ENCODE data around the gene ALDH1A1.

Gene ALDH1A1

DNA sequence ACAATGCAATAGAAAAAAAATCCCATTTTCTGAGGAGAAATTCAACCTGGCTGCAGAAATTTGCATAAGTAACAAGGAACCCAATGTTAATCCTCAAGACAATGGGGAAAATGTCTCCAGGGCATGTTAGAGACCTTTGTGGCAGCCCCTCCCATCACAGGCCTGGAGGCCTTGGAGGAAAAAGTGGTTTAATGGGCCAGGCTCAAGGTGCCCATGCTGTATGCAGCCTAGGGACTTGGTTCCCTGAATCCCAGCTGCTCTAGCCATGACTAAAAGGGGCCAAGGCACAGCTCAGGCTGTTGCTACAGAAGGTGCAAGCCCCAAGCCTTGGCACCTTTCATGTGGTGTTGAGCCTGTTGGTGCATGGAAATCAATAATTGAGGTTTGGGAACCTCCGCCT lies 66.5 kb downstream of the ALDH1A1 start:
- no peak overlapping the region for H2AFZ ChIP-seq (ENCODE audit: low read length)
- TF ChIP-seq, protein P1, sequence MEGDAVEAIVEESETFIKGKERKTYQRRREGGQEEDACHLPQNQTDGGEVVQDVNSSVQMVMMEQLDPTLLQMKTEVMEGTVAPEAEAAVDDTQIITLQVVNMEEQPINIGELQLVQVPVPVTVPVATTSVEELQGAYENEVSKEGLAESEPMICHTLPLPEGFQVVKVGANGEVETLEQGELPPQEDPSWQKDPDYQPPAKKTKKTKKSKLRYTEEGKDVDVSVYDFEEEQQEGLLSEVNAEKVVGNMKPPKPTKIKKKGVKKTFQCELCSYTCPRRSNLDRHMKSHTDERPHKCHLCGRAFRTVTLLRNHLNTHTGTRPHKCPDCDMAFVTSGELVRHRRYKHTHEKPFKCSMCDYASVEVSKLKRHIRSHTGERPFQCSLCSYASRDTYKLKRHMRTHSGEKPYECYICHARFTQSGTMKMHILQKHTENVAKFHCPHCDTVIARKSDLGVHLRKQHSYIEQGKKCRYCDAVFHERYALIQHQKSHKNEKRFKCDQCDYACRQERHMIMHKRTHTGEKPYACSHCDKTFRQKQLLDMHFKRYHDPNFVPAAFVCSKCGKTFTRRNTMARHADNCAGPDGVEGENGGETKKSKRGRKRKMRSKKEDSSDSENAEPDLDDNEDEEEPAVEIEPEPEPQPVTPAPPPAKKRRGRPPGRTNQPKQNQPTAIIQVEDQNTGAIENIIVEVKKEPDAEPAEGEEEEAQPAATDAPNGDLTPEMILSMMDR (IDR thresholded peaks at IDR 0.05; ENCODE audit: low read length) = no peak
- TF ChIP-seq EZH2 (optimal IDR thresholded peaks at IDR 0.05; ENCODE audit: low read depth, low read length) (no peak), EZH2phosphoT487 (IDR thresholded peaks at IDR 0.05; ENCODE audit: low read length) (no peak)
- no peaks in the 10 kb centered on the region for H3K36me3 ChIP-seq (replicated peaks; ENCODE audit: insufficient read depth, low read length)
- no peak overlapping the region for H3K4me3 ChIP-seq (ENCODE audit: low read length)
- DNase-seq = no peak
- H3F3A ChIP-seq (ENCODE audit: insufficient read depth, low read length) = no peaks in the 10 kb centered on the region
- H3K9ac ChIP-seq (ENCODE audit: low read length) = no peak overlapping the region
- no peak overlapping the region for H3K4me2 ChIP-seq (ENCODE audit: low read depth, low read length)
- peaks cover 13% of the 10 kb centered on the region for H3K4me1 ChIP-seq (ENCODE audit: low read length)
- H3K9me3 ChIP-seq (replicated peaks; ENCODE audit: insufficient read depth, low read length) = no peaks in the 10 kb centered on the region
- H3K79me2 ChIP-seq (ENCODE audit: low read length) = no peaks in the 10 kb centered on the region
- no peak overlapping the region for H3K27ac ChIP-seq (ENCODE audit: low read length)
- H3K9me2 ChIP-seq (replicated peaks; ENCODE audit: insufficient read depth, low read length) = no peaks in the 10 kb centered on the region
- H4K20me1 ChIP-seq (ENCODE audit: insufficient read depth, low read length) = no peaks in the 10 kb centered on the region
- H3K27me3 ChIP-seq (replicated peaks; ENCODE audit: insufficient read depth, low read length) = no peaks in the 10 kb centered on the region

DNA sequence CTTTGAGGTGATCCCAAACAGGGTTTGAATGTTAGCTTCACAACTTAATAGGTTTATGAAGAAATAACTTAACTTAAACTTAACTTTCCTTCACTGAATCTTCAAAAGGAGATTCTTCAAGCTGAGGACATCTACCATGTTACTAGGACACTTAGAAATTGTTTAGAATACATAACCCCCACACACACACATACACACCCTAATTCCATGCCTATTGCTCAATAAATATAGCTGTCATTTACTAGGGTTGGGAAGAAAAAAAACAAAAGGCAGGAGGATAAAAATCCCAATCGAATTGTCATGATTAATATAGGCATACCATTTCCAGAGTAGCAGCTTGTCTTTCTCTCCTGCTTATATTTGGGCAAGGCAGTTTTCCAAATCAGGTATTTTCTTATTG lies 68.3 kb downstream of the ALDH1A1 start:
- H3K4me1 ChIP-seq (ENCODE audit: low read length) = peaks cover 3% of the 10 kb centered on the region; the same call in 1 of the 2 replicates
- H3K4me2 ChIP-seq (ENCODE audit: low read depth, low read length) = no peak overlapping the region
- no peaks in the 10 kb centered on the region for H3K9me2 ChIP-seq (replicated peaks; ENCODE audit: insufficient read depth, low read length)
- H3K36me3 ChIP-seq (replicated peaks; ENCODE audit: insufficient read depth, low read length) = no peaks in the 10 kb centered on the region
- H4K20me1 ChIP-seq (ENCODE audit: insufficient read depth, low read length) = no peaks in the 10 kb centered on the region
- no peaks in the 10 kb centered on the region for H3K79me2 ChIP-seq (ENCODE audit: low read length)
- TF ChIP-seq EZH2 (optimal IDR thresholded peaks at IDR 0.05; ENCODE audit: low read depth, low read length) (no peak), EZH2phosphoT487 (IDR thresholded peaks at IDR 0.05; ENCODE audit: low read length) (no peak)
- TF ChIP-seq, protein P1 (IDR thresholded peaks at IDR 0.05; ENCODE audit: low read length) = no peak
- no peaks in the 10 kb centered on the region for H3F3A ChIP-seq (ENCODE audit: insufficient read depth, low read length)
- H3K9ac ChIP-seq (ENCODE audit: low read length) = no peak overlapping the region
- no peak overlapping the region for H3K27ac ChIP-seq (ENCODE audit: low read length)
- no peak for DNase-seq
- no peaks in the 10 kb centered on the region for H3K9me3 ChIP-seq (replicated peaks; ENCODE audit: insufficient read depth, low read length)
- H3K27me3 ChIP-seq (replicated peaks; ENCODE audit: insufficient read depth, low read length) = no peaks in the 10 kb centered on the region
- H2AFZ ChIP-seq (ENCODE audit: low read length) = no peak overlapping the region
- no peak overlapping the region for H3K4me3 ChIP-seq (ENCODE audit: low read length)

DNA sequence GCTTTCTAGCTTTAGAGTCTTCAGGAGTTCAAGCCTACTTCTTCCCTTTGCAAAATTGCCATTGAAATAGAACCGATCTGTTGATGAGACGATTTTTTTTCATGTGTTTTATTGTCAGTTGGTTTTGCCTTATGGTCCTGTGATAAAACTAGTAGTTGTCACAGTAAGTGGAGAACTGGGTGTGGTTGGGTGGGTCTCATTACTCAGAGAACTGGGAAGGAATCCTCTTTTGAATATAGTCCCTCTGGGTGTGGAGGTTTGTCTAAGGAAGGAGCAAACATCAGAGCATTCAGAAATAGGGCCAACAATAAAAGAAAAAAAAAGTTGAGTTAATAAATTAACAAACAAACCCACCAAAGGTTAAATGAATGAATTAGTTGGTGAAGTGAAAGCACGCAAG lies 69.0 kb downstream of the ALDH1A1 start:
- Histone ChIP-seq H3K27me3 (replicated peaks; ENCODE audit: insufficient read depth, low read length) (no peaks in the 10 kb centered on the region), H3K4me3 (ENCODE audit: low read length) (no peak overlapping the region), H3K9me2 (replicated peaks; ENCODE audit: insufficient read depth, low read length) (no peaks in the 10 kb centered on the region), H3K9me3 (replicated peaks; ENCODE audit: insufficient read depth, low read length) (no peaks in the 10 kb centered on the region), H3F3A (ENCODE audit: insufficient read depth, low read length) (no peaks in the 10 kb centered on the region), H3K79me2 (ENCODE audit: low read length) (no peaks in the 10 kb centered on the region), H3K4me1 (ENCODE audit: low read length) (no peaks in the 10 kb centered on the region; the same call in 1 of the 2 replicates), H3K27ac (ENCODE audit: low read length) (no peak overlapping the region), H2AFZ (ENCODE audit: low read length) (no peak overlapping the region), H4K20me1 (ENCODE audit: insufficient read depth, low read length) (no peaks in the 10 kb centered on the region), H3K4me2 (ENCODE audit: low read depth, low read length) (no peak overlapping the region), H3K36me3 (replicated peaks; ENCODE audit: insufficient read depth, low read length) (no peaks in the 10 kb centered on the region), H3K9ac (ENCODE audit: low read length) (no peak overlapping the region)
- TF ChIP-seq EZH2 (optimal IDR thresholded peaks at IDR 0.05; ENCODE audit: low read depth, low read length) (no peak), EZH2phosphoT487 (IDR thresholded peaks at IDR 0.05; ENCODE audit: low read length) (no peak)
- TF ChIP-seq, protein P1 (IDR thresholded peaks at IDR 0.05; ENCODE audit: low read length) = no peak
- DNase-seq = no peak
